B cell (primary cell): ENCODE data around the gene COL4A6.

Experiments used
- CTCF ChIP-seq: fragments of 200-600 bp; IDR thresholded peaks from one replicate; pipeline ENCODE4 v1.8.0; 2022; ENCODE audit warnings: antibody characterized with exemption, mild to moderate bottlenecking
- EZH2 ChIP-seq: IDR thresholded peaks from 2 replicates; pipeline ENCODE4 v1.6.1; 2012; ENCODE audit warnings: borderline replicate concordance, low read depth, mild to moderate bottlenecking, moderate library complexity, low read length; ENCODE audit not compliant: insufficient read depth, poor library complexity, severe bottlenecking

- TF ChIP-seq EZH2 = no peak
- no peak for TF ChIP-seq CTCF
These were observed 276.0 kb downstream of the COL4A6 start for GRCh38 chrX:108162265-108162664.
